Aorta (tissue), 5 donors: ENCODE results near the gene PDXP. TPM values are rescaled to one million over a fixed set of nuclear protein-coding genes. Genes with fewer than 3 reads are reported as not detected.
A peak's percentile ranks its signal among the peaks of the same experiment; 100 is the strongest.

Source experiments
- ATAC-seq: fragments of 200-7000 bp; cut with Tn5 transposase; one replicate; pipeline ENCODE4 v1.9.1; 2022; ENCODE audit warnings: moderate library complexity; ENCODE audit not compliant: low FRiP score
- DNase-seq, 2 donors: peaks; one replicate each; pipeline ENCODE4 v3.0.0-alpha.2; 2020
- H3K27ac ChIP-seq, 2 donors: one replicate each; pipeline ENCODE4 v1.5.1; 2013; ENCODE audit warnings: low read length in 2 of 2, mild to moderate bottlenecking in 2 of 2, moderate library complexity in 2 of 2, control low read depth in 1 of 2, inconsistent platforms in 1 of 2, low read depth in 1 of 2
- H3K27me3 ChIP-seq, 2 donors: one replicate each; pipeline ENCODE4 v1.6.1; 2013; ENCODE audit warnings: control low read depth in 1 of 2, low read length in 1 of 2, mild to moderate bottlenecking in 1 of 2, moderate library complexity in 1 of 2; ENCODE audit not compliant: insufficient read depth in 2 of 2, control insufficient read depth in 1 of 2
- H3K36me3 ChIP-seq, 2 donors: one replicate each; pipeline ENCODE4 v1.6.1; 2013; ENCODE audit warnings: control low read depth in 1 of 2, low read length in 1 of 2, mild to moderate bottlenecking in 1 of 2; ENCODE audit not compliant: insufficient read depth in 2 of 2, control insufficient read depth in 1 of 2
- H3K4me1 ChIP-seq, 2 donors: one replicate each; pipeline ENCODE4 v1.6.1; 2013; ENCODE audit warnings: low read length in 2 of 2, control low read depth in 1 of 2, mild to moderate bottlenecking in 1 of 2, moderate library complexity in 1 of 2; ENCODE audit not compliant: insufficient read depth in 2 of 2, control insufficient read depth in 1 of 2
- H3K4me3 ChIP-seq, 2 donors: one replicate each; pipeline ENCODE4 v1.5.1; 2013; ENCODE audit warnings: low read length in 2 of 2, control low read depth in 1 of 2, mild to moderate bottlenecking in 1 of 2
- H3K9me3 ChIP-seq: one replicate; pipeline ENCODE4 v1.6.1; 2013; ENCODE audit warnings: mild to moderate bottlenecking, low read length; ENCODE audit not compliant: control insufficient read depth
- WGBS, 2 donors: extraction: QIAGEN DNeasy Blood & Tissue Kit; methylation state at CpG; one replicate each; pipeline ENCODE4 v1.1.7; 2013; 5-methylcytosine and 5-hydroxymethylcytosine counted together
- intact Hi-C, 2 donors: fragments of 100-400 bp; cut with DNase I; formaldehyde crosslinking; loops; one replicate each; pipeline versions ENCODE4 v1.14.2 to v1.15.0; 2022
- polyA plus RNA-seq, 2 donors: library from polyadenylated mRNA; stranded (reverse); fragments of 200-250 nt; gene quantifications; one replicate each; pipeline ENCODE4 v1.2.3, GENCODE V29; 2013
- total RNA-seq, 2 donors: library from RNA; stranded (reverse); fragmentation: NEBNext Ultra II Directional; extraction: Animal tissue kit (Norgen Biotek cat#: 25700); gene quantifications; one replicate each; pipeline ENCODE4 v1.2.1, GENCODE V29; 2021
- donor health status: healthy with polysubstance abuse.
- donor health status: Bipolar disorder and iron deficiency.
- donor health status: DM: no; HTN: no; CAD: no.
- donor health status: DM: no; HTN: no; CAD: no.
- donor health status: DM: yes; HTN: yes; CAD: no.

PDXP gene
- total and polyA plus RNA-seq, 4 donors: 4.0 to 16.2 (median 5.1) TPM

- no peaks in the 10 kb centered on the region for H3K4me1 ChIP-seq
- no peak overlapping the region for H3K27ac ChIP-seq
- intact Hi-C loops: loop anchor here (2.0 to 5.0 kb wide), 2 partner anchors 38 to 58 kb away; no protein-coding TSS in a partner anchor
- H3K4me3 ChIP-seq: no peak overlapping the region
- no peaks in the 10 kb centered on the region for H3K9me3 ChIP-seq
- H3K36me3 ChIP-seq: no peaks in the 10 kb centered on the region
- no peaks in the 10 kb centered on the region for H3K27me3 ChIP-seq
- no peak for ATAC-seq
- no peak for DNase-seq
- WGBS, 2 donors: 52 to 56% methylated on average over 7 of the region's 7 CpGs
These were observed 21.8 kb downstream of the PDXP start for GRCh38 chr22:37680191-37680851.

- no peaks in the 10 kb centered on the region for H3K36me3 ChIP-seq
- H3K4me1 ChIP-seq: no peaks in the 10 kb centered on the region
- H3K4me3 ChIP-seq: no peak overlapping the region
- no peak for DNase-seq
- 52 to 67% methylated on average over 2 of the region's 2 CpGs for WGBS, 2 donors
- H3K27ac ChIP-seq: no peak overlapping the region
- ATAC-seq: no peak
- no peaks in the 10 kb centered on the region for H3K9me3 ChIP-seq
- H3K27me3 ChIP-seq: no peaks in the 10 kb centered on the region
- intact Hi-C loops: loop anchor here (1.0 to 5.0 kb wide), 3 partner anchors 38 to 59 kb away; no protein-coding TSS in a partner anchor
These were observed 22.5 kb downstream of the PDXP start for GRCh38 chr22:37681001-37681424.

DNA sequence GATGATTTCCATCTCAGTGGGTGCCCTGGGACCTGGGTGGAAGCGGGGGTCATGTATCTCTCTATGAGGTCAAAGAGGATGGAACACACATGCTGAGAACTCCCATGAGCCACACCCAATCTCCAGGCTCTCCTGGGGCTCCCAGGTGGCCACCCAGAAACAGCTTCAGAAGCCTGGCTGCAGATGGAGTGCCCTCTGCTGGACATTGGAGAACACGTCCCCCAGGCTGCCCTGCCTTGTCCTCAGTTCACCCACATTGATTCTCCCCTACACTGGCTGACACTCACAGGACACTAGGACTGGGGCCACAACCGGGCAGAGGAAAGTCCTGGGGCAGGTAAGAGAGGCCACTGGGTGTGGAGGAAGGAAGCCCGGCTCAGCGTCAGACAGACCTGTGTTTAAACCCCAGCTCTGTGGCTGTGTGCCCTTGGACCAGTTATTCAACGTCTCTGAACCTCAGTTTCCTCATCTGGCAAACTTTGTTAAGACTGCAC is 23.1 kb downstream of the PDXP start:
- Histone ChIP-seq H3K36me3 (no peaks in the 10 kb centered on the region), H3K27me3 (no peaks in the 10 kb centered on the region), H3K27ac (no peak overlapping the region), H3K9me3 (no peaks in the 10 kb centered on the region), H3K4me3 (no peak overlapping the region), H3K4me1 (no peaks in the 10 kb centered on the region)
- intact Hi-C loops: loop anchor here (1.0 to 5.0 kb wide), 3 partner anchors 38 to 59 kb away; no protein-coding TSS in a partner anchor
- DNase-seq (peak; percentile 74 to 89), ATAC-seq (peak; percentile 63)
- 21 to 23% methylated on average over 6 of the region's 6 CpGs for whole genome bisulfite sequencing, 2 donors

DNA sequence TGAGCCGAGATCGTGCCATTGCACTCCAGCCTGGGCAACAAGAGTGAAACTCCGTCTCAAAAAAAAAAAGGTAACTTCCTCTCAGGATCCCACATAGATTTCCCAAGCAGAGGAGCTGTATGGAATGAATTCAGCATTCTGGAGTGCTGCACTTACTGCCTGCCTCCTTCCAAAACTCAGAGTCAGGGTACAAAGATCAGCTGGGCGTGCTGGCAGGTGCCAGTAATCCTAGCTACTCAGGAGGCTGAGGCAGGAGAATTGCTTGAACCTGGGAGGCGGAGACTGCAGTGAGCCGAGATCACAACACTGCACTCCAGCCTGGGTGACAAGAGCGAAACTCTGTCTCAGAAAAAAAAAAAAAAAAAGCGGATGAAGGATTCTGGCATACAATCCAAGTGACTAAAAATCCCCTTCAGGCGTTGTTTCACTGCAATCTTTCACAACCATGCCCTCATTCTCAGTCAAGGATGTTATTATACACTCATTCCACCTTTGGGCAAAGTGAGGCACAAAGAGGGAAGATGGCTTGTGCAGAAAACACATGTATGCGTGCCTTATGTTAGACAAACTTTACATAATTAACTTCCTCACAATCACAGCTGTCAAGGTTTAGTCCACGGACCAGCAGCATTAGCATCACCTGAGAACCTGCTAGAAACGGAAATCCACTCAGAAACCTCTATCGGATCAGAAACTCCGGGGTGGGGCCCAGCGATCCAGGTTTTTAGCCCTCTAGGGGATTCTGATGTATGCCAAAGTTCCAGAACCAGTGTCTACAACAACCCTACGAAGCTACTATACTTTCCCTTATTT is 26.5 kb downstream of the PDXP start:
- H3K4me1 ChIP-seq: no peaks in the 10 kb centered on the region
- no peak overlapping the region for H3K4me3 ChIP-seq
- DNase-seq (no peak), ATAC-seq (no peak)
- H3K27me3 ChIP-seq: no peaks in the 10 kb centered on the region
- intact Hi-C loops: loop anchor here (5.0 kb wide), 3 partner anchors 57 to 63 kb away; no protein-coding TSS in a partner anchor
- WGBS, 2 donors: 74% methylated on average over 16 of the region's 16 CpGs
- no peaks in the 10 kb centered on the region for H3K9me3 ChIP-seq
- no peak overlapping the region for H3K27ac ChIP-seq
- H3K36me3 ChIP-seq: no peaks in the 10 kb centered on the region

- Histone ChIP-seq H3K4me3 (peak within 1 kb of the TSS; percentile 55 to 58), H3K27me3 (no peaks in the 10 kb centered on the region), H3K36me3 (no peaks in the 10 kb centered on the region), H3K4me1 (no peaks in the 10 kb centered on the region), H3K27ac (peak within 1 kb of the TSS in 1 of 2 donors; percentile 46), H3K9me3 (no peaks in the 10 kb centered on the region)
- DNase-seq (peak; percentile 88 to 93), ATAC-seq (peak; percentile 94)
- WGBS, 2 donors: 1 to 2% methylated on average over 55 to 62 of the region's 62 CpGs
- intact Hi-C loops: loop anchor here (5.0 kb wide), 2 partner anchors 56 to 61 kb away; no protein-coding TSS in a partner anchor
These were observed 27.8 kb downstream of the PDXP start, which contains the start of gene NOL12 for GRCh38 chr22:37686002-37686982. Gene NOL12, plus strand, starts transcription at chr22:37686343. Its CDS starts 50 bp downstream, at chr22:37686393.

GRCh38 chr22:37690407-37690806 is 31.9 kb downstream of the PDXP start:
- H3K36me3 ChIP-seq: no peaks in the 10 kb centered on the region
- 92 to 94% methylated on average over 7 of the region's 7 CpGs for WGBS, 2 donors
- no peaks in the 10 kb centered on the region for H3K9me3 ChIP-seq
- no peaks in the 10 kb centered on the region for H3K4me1 ChIP-seq
- intact Hi-C loops: no loop called here
- ATAC-seq (no peak), DNase-seq (no peak)
- H3K27me3 ChIP-seq: no peaks in the 10 kb centered on the region
- no peak overlapping the region for H3K27ac ChIP-seq
- no peak overlapping the region for H3K4me3 ChIP-seq

DNA sequence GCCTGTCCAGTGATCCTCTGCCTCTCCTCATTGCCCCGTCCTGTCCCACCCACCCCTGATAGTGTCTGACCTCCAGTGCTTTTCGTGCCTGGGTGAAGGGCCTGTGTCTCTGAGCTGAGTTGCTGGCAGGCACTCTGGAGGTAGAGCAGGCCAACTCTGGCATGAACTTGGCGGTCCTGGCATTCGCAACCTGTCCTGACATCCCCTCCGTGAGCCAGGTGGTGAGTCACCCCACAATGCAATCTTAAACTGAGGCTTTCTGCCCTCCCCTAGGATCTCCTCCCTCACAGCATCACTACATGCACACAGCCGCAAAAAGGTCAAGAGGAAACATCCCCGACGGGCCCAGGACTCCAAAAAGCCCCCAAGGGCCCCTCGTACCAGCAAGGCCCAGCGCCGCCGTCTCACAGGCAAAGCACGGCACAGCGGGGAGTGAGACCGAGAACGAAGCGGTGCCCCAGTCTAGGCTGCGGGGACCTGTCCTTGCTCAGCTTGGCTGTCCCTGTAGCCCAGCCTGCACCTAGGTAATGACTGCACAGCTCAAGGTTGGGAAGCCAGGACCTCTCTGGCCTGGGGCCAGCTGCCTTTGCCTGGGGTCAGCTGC is 32.5 kb downstream of the PDXP start:
- intact Hi-C loops: no loop called here
- no peak overlapping the region for H3K27ac ChIP-seq
- H3K27me3 ChIP-seq: no peaks in the 10 kb centered on the region
- H3K4me1 ChIP-seq: no peaks in the 10 kb centered on the region
- no peak overlapping the region for H3K4me3 ChIP-seq
- ATAC-seq: no peak
- DNase-seq: no peak
- no peaks in the 10 kb centered on the region for H3K36me3 ChIP-seq
- WGBS, 2 donors: 86 to 89% methylated on average over 18 of the region's 18 CpGs
- H3K9me3 ChIP-seq: no peaks in the 10 kb centered on the region
